ENCODE data around the gene BTF3L4.
"Not testable (repeated sequence)": the region's sequence is repeated elsewhere in the genome, so short reads cannot be mapped to it uniquely, and the experiment has no call there.

The BTF3L4 gene

DNA sequence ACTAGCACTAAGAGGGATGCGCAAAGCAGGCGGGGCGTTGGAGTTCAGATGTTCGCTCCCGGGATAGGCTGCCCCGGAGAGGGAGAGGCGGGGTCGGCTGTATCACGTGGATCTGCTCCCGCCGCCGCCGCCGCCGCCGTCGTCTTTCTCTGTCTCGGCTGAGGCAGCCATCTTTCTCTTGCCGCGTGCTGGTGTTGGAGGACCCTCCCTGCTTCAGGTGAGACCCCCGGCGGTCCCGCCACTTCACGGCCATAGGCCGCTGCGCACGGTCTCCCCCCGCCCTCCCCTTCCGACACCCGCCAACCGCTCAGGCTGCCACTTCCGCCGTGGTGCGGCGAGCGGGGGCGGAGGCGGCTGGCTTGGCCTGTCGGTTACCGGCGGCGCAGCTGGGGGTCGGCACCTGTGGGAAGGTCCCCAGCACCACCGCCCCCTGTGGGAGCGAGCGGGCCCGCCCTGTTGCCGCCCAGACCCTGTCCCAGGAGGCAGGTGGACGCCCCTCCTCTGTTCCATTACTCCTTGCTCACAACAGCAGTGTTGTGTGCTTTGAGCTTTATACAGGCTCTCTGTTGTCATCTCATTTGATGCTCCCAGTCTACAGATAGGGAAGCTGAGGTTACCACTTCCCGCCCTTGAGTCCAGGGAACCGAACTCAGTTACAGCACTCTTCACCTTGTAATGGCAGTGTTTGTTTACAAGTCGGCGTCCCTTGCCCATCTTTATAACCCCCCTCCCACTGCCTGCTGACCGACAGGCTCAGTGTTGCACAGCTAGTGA, at the start of gene BTF3L4:
Gene BTF3L4 (plus strand): TSS at position 133 of the 774 bp plus-strand sequence. CDS start 3,553 bp downstream, outside the sequence.
- Histone ChIP-seq H3K9ac (ENCODE audit: low read length) (peak within 1 kb of the TSS; percentile 47), H3K4me3 (ENCODE audit: low read length) (peak within 1 kb of the TSS; percentile 96), H3K36me3 (ENCODE audit: control insufficient read depth, insufficient read depth, low read length) (peaks cover 7% of the 10 kb centered on the region), H3K27me3 (ENCODE audit: control insufficient read depth, insufficient read depth, low read length) (no peaks in the 10 kb centered on the region), H3K4me1 (ENCODE audit: control insufficient read depth, insufficient read depth, low read length) (peaks cover 13% of the 10 kb centered on the region), H3K27ac (ENCODE audit: low read depth, low read length) (peak within 1 kb of the TSS; percentile 85)

DNA sequence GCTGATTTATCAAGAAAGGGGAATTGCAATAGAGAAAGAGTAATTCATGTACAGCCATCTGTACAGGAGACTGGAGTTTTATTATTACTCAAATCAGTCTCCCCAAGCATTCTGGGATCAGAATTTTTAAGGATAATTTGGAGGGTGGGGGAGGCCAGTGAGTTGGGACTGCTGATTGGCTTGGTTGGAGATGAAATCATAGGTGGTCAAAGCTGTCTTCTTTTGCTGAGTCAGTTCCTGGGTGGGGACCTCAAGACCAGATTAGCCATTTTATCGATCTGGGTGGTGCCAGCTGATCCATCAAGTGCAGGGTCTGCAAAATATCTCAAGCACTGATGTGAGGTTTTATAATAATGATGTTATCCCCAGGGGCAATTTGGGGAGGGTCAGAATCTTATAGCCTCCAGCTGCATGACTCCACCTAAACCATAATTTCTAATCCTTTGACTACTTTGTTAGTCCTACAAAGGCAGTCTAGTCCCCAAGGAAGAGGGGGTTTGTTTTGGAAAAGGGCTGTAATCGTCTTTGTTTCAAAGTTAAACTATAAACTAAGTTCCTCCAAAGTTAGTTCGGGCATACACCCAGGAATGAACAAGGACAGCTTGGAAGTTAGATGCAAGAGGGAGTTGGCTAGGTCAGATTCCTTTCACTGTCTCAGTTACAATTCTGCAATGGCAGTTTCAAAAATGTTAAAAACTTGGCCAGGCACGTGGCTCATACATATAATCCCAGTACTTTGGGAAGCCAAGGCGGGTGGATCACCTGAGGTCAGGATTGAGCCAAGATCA, 48.7 kb upstream of the BTF3L4 start:
- Histone ChIP-seq H3K4me3 (ENCODE audit: low read length) (no peak overlapping the region), H3K4me1 (ENCODE audit: control insufficient read depth, insufficient read depth, low read length) (no peaks in the 10 kb centered on the region), H3K36me3 (ENCODE audit: control insufficient read depth, insufficient read depth, low read length) (no peaks in the 10 kb centered on the region), H3K27ac (ENCODE audit: low read depth, low read length) (no peak overlapping the region), H3K9ac (ENCODE audit: low read length) (no peak overlapping the region), H3K27me3 (ENCODE audit: control insufficient read depth, insufficient read depth, low read length) (no peaks in the 10 kb centered on the region)

DNA sequence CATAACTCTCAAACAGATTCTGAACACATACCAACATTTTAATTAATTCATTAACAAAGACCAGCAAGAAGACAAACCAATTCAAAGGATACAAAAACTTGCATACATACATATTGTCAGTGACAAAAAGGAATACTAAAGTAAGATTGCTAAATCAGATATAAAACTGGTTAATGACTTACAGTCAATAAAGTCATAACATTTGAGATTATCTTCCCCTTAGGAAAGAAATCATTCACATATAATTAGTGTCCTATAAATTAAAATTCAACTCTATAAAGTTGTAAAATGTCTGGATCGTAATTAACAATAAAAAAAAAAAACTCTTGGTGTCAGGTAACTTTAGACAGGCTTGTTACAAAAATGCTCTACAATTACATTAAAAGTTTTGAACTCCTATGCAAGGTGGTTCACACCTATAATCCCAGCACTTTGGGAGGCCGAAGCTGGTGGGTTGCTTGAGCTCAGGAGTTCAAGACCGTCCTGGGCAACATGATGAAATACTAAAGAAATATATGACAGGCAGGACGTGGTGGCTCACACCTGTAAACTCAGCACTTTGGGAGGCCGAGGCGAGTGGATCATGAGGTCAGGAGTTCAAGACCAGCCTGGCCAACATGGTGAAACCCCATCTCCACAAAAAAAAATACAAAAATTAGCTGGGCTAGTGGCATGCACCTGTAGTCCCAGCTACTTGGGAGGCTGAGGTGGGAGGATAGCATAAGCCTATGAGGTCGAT, 47.9 kb upstream of the BTF3L4 start:
- Histone ChIP-seq H3K27me3 (ENCODE audit: control insufficient read depth, insufficient read depth, low read length) (no peaks in the 10 kb centered on the region), H3K27ac (ENCODE audit: low read depth, low read length) (no peak overlapping the region), H3K9ac (ENCODE audit: low read length) (no peak overlapping the region), H3K4me3 (ENCODE audit: low read length) (no peak overlapping the region), H3K4me1 (ENCODE audit: control insufficient read depth, insufficient read depth, low read length) (no peaks in the 10 kb centered on the region), H3K36me3 (ENCODE audit: control insufficient read depth, insufficient read depth, low read length) (no peaks in the 10 kb centered on the region)

DNA sequence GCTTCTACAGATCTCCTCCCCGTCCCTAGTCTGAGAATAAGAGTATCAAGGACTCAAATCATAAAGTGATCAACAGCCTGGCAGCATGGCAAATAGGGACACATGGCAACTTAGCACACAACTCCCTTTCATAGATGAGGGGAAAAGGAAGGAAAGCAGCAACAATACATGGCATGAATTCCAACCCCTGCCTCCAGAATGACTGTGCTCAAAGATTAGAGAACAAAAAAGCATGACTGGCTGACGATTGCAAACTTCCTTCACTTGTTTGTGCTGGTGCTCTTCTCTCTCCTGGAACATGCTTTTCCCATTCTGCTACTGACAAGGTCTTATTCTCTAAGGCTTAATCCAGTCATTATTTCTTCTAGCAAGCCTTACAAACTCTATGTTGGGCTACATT, 34.0 kb upstream of the BTF3L4 start:
- Histone ChIP-seq H3K36me3 (ENCODE audit: control insufficient read depth, insufficient read depth, low read length) (peaks cover 17% of the 10 kb centered on the region), H3K27ac (ENCODE audit: low read depth, low read length) (no peak overlapping the region), H3K4me3 (ENCODE audit: low read length) (no peak overlapping the region), H3K4me1 (ENCODE audit: control insufficient read depth, insufficient read depth, low read length) (no peaks in the 10 kb centered on the region), H3K27me3 (ENCODE audit: control insufficient read depth, insufficient read depth, low read length) (no peaks in the 10 kb centered on the region), H3K9ac (ENCODE audit: low read length) (no peak overlapping the region)

DNA sequence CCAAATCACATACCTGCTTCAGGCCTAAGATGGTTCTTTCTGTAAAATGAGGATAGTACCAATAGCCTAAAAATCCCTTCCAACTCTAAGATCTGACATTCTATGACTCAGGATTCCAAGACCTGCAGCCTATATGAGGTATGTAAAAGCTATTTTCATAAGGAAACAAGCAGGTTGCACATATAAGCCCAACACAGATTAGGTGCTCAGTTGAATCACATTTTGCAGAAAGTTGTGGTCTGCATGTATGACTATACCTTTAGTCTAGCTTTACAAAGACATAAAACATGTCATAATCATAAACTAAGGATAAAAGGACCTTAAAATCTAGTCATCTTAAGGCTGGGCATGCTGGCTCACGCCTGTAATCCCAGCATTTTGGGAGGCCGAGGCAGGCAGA, 29.8 kb upstream of the BTF3L4 start:
- Histone ChIP-seq H3K27ac (ENCODE audit: low read depth, low read length) (no peak overlapping the region), H3K36me3 (ENCODE audit: control insufficient read depth, insufficient read depth, low read length) (peaks cover 15% of the 10 kb centered on the region), H3K4me3 (ENCODE audit: low read length) (no peak overlapping the region), H3K4me1 (ENCODE audit: control insufficient read depth, insufficient read depth, low read length) (no peaks in the 10 kb centered on the region), H3K27me3 (ENCODE audit: control insufficient read depth, insufficient read depth, low read length) (no peaks in the 10 kb centered on the region), H3K9ac (ENCODE audit: low read length) (no peak overlapping the region)

DNA sequence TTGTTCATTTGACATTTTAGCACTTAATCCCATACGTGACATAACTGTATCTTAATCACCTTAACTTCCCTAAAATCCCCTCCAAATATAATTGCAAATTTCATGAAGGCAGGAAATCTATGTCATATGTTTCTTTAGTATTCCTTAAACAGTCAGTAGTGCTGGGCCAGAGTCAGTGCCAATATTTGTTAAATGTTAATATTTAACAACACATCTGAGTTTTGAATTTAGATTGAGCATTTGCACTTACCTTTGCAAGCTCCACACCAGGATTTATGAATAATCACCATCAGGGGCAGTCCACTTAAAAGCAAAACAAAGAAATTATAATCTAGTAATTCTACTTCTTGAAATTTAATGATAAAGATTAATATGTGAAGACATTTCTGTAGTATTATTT, 27.8 kb upstream of the BTF3L4 start:
- H3K4me1 ChIP-seq (ENCODE audit: control insufficient read depth, insufficient read depth, low read length): peaks cover 6% of the 10 kb centered on the region
- H3K36me3 ChIP-seq (ENCODE audit: control insufficient read depth, insufficient read depth, low read length): peaks cover 12% of the 10 kb centered on the region
- no peak overlapping the region for H3K4me3 ChIP-seq (ENCODE audit: low read length)
- H3K9ac ChIP-seq (ENCODE audit: low read length): no peak overlapping the region
- H3K27me3 ChIP-seq (ENCODE audit: control insufficient read depth, insufficient read depth, low read length): no peaks in the 10 kb centered on the region
- no peak overlapping the region for H3K27ac ChIP-seq (ENCODE audit: low read depth, low read length)

DNA sequence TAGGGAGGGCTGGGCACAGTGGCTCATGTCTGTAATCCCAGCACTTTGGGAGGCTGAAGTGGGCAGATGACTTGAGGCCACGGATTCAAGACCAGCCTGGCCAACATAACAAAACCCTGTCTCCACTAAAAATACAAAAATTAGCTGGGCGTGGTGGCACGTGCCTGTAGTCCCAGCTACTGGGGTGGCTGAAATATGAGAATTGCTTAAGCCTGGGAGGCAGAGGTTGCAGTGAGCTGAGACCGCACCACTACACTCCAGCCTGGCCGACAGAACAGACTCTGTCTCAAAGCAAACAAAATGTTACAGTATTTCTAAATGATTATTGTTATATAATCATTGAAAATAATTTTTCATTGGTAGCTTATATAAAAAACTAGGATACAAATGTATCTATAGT, 27.3 kb upstream of the BTF3L4 start:
- not testable (repeated sequence) for H3K9ac ChIP-seq (ENCODE audit: low read length); H3K36me3 ChIP-seq (ENCODE audit: control insufficient read depth, insufficient read depth, low read length); H3K27me3 ChIP-seq (ENCODE audit: control insufficient read depth, insufficient read depth, low read length); H3K4me3 ChIP-seq (ENCODE audit: low read length); H3K27ac ChIP-seq (ENCODE audit: low read depth, low read length); H3K4me1 ChIP-seq (ENCODE audit: control insufficient read depth, insufficient read depth, low read length)

DNA sequence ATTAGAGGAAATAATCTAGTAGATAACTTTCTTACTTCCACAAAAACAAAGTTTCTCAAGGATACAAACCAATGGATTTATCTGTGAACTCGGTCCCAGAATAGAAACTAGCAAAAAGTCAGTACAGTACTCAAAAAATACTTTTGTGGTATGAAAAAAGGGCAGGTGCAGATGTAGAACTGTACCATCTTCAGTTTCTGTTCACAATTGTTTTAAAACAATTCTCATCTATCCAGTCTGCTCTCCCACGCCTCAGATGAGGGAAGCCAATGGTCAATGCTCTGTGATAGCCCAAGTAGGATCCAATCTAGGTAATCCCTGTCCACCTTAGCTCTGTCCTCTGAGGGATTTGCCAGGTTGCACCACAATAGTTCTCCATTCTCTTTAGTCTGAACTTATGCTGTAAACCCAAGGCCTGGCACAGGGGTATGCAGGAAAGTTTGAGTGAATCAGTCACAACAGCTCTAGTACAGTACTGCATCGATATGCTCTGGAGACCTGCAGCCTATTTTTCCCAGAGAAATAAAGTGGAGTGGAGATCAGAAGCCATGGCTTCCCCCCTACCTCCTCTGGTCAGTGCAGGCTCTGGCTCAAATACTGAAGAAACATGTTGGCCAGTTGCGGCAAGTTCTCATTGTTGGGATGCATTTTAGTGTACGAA, 23.8 kb upstream of the BTF3L4 start:
- Histone ChIP-seq H3K27ac (ENCODE audit: low read depth, low read length) (no peak overlapping the region), H3K27me3 (ENCODE audit: control insufficient read depth, insufficient read depth, low read length) (no peaks in the 10 kb centered on the region), H3K4me3 (ENCODE audit: low read length) (peak overlapping the region; percentile 92), H3K4me1 (ENCODE audit: control insufficient read depth, insufficient read depth, low read length) (peaks cover 10% of the 10 kb centered on the region), H3K9ac (ENCODE audit: low read length) (no peak overlapping the region), H3K36me3 (ENCODE audit: control insufficient read depth, insufficient read depth, low read length) (no peaks in the 10 kb centered on the region)

DNA sequence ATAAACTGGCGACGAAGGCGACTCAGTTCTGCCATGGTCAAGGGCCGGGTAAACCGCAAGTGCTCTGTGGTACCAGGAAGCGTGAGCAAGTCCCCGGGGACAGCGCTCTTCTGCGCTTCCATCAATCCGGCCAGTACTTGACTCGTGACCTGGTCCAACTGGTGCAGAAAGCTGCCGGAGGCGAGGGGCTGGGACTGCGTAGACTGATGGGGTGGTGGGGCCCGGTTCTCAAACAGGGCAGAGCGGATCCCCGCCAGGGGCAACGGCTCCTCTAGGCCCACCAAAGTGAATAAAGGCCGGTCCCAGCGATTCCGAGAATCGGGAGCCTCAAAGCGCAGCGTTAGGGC, 23.3 kb upstream of the BTF3L4 start:
- Histone ChIP-seq H3K4me1 (ENCODE audit: control insufficient read depth, insufficient read depth, low read length) (peaks cover 10% of the 10 kb centered on the region), H3K4me3 (ENCODE audit: low read length) (peak overlapping the region; percentile 92), H3K9ac (ENCODE audit: low read length) (peak overlapping the region; percentile 80), H3K27me3 (ENCODE audit: control insufficient read depth, insufficient read depth, low read length) (no peaks in the 10 kb centered on the region), H3K36me3 (ENCODE audit: control insufficient read depth, insufficient read depth, low read length) (no peaks in the 10 kb centered on the region), H3K27ac (ENCODE audit: low read depth, low read length) (peak overlapping the region; percentile 88)

DNA sequence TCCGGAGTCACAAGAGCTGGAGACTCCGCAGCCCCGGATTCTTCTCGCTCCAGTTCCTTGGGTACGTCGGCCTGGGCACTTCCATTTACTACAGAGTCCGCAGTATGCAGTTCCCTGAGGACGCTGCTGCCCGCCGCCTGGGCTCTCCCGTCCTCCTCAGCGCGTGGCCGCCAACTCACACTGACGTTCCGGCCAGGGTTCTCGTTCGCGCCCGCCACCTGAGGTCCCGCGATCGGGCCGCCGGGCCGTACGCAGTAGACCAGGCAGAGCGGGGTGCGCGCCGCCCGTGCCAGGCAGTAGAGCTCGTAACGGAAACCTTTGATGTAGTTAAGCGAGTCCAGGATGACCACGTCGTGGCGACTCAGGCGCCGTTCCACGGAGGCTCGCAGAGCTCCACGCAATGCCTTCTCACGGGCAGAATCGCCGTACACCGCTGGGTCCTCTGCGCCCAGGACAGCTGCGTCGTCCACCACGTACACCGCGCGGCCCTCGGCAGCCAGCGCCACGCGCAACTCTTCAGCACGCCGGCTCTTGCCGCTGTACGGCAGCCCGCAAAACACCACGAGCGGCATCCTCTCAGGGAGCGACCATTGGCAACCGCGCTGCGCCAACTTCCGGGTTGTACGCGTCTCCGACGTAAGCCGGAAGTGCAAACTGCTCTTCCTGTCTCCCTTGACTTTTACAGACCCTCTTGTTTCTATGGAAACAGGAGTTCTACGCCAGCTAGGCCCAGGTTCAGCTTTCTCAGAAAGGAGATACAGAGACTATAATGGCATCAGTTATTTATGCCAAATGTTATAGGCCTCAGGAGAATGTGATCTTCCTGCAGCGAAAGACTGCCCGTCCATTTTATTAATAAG, 22.7 kb upstream of the BTF3L4 start, which contains the start of gene KTI12:
Gene KTI12 (minus strand): TSS at position 621 of the 860 bp plus-strand sequence. CDS start 49 bp downstream, at position 572.
- Histone ChIP-seq H3K9ac (ENCODE audit: low read length) (peak within 1 kb of the TSS; percentile 80), H3K27ac (ENCODE audit: low read depth, low read length) (peak within 1 kb of the TSS; percentile 88), H3K4me3 (ENCODE audit: low read length) (peak within 1 kb of the TSS; percentile 92), H3K27me3 (ENCODE audit: control insufficient read depth, insufficient read depth, low read length) (no peaks in the 10 kb centered on the region), H3K4me1 (ENCODE audit: control insufficient read depth, insufficient read depth, low read length) (peaks cover 10% of the 10 kb centered on the region), H3K36me3 (ENCODE audit: control insufficient read depth, insufficient read depth, low read length) (peaks cover under 1% of the 10 kb centered on the region)

DNA sequence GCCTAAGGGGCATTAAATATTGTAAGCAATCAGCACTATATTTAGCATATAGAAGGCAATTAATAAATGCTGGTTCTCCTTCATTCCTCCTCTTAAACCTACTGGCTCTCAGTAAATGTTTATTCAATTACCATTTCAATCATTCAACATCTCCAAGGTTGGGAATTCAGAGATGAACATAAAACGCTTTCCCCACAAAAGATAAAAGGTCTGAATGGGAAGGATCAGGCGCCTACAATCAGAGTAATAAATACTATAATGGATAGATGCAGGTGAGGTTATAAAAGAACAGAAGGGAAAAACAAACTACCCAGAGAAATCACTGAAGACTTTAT, 22.1 kb upstream of the BTF3L4 start:
- no peaks in the 10 kb centered on the region for H3K27me3 ChIP-seq (ENCODE audit: control insufficient read depth, insufficient read depth, low read length)

More for the DNA sequence above, 22.1 kb upstream of the BTF3L4 start:
- H3K9ac ChIP-seq (ENCODE audit: low read length): no peak overlapping the region
- H3K4me1 ChIP-seq (ENCODE audit: control insufficient read depth, insufficient read depth, low read length): peaks cover 10% of the 10 kb centered on the region
- H3K27ac ChIP-seq (ENCODE audit: low read depth, low read length): peak overlapping the region; percentile 88
- peaks cover 2% of the 10 kb centered on the region for H3K36me3 ChIP-seq (ENCODE audit: control insufficient read depth, insufficient read depth, low read length)
- peak overlapping the region; percentile 92 for H3K4me3 ChIP-seq (ENCODE audit: low read length)
